ENCODE data around the gene TRMT6. TPM values are rescaled to one million over a fixed set of nuclear protein-coding genes. Genes with fewer than 3 reads are reported as not detected.

Gene TRMT6
- total RNA-seq, 3 donors from 2014 or later (not counting 1 experiment from before 2014, with no cell fraction given), result 9.2 to 13.0 (median 9.9) TPM

GRCh38 chr20:5991623-5992441 is 41.5 kb upstream of the TRMT6 start:
- DNase-seq (no peak), ATAC-seq (no peak)
- no peaks in the 10 kb centered on the region for H3K27me3 ChIP-seq (ENCODE audit: control insufficient read depth, insufficient read depth, low read length)
- H3K27ac ChIP-seq (ENCODE audit: low read length), result no peak overlapping the region
- peaks cover 12% of the 10 kb centered on the region for H3K36me3 ChIP-seq (ENCODE audit: control insufficient read depth, insufficient read depth, low read length)
- no peaks in the 10 kb centered on the region for H3K9me3 ChIP-seq (ENCODE audit: control insufficient read depth, insufficient read depth, low read length)
- Mint-ChIP-seq H3K27me3 (ENCODE audit: low read depth in 2 of 2) (no peaks in the 10 kb centered on the region), H3K4me1 (peaks cover 20 to 26% of the 10 kb centered on the region in 2 donors), H3K36me3 (peaks cover 7% of the 10 kb centered on the region), H3K4me3 (no peak overlapping the region), H3K9me3 (no peaks in the 10 kb centered on the region), H3K27ac (no peak overlapping the region)
- H3K4me1 ChIP-seq (ENCODE audit: control insufficient read depth, insufficient read depth, low read length), result peaks cover 12% of the 10 kb centered on the region
- no peak overlapping the region for H3K4me3 ChIP-seq (ENCODE audit: low read length)
- WGBS (ENCODE audit: insufficient coverage), result 100% methylated on average over 1 of the region's 2 CpGs
- no peak for TF ChIP-seq CTCF (IDR thresholded peaks at IDR 0.05)
- intact Hi-C loops (cut with micrococcal nuclease), result no loop called here

- 89% methylated on average over 3 of the region's 3 CpGs for whole genome bisulfite sequencing (ENCODE audit: insufficient coverage)
- ATAC-seq (no peak), DNase-seq (no peak)
- Histone ChIP-seq H3K36me3 (ENCODE audit: control insufficient read depth, insufficient read depth, low read length) (peaks cover 17% of the 10 kb centered on the region), H3K4me3 (ENCODE audit: low read length) (no peak overlapping the region), H3K27ac (ENCODE audit: low read length) (no peak overlapping the region), H3K4me1 (ENCODE audit: control insufficient read depth, insufficient read depth, low read length) (peaks cover 5% of the 10 kb centered on the region), H3K27me3 (ENCODE audit: control insufficient read depth, insufficient read depth, low read length) (no peaks in the 10 kb centered on the region), H3K9me3 (ENCODE audit: control insufficient read depth, insufficient read depth, low read length) (no peaks in the 10 kb centered on the region)
- H3K36me3 Mint-ChIP-seq, result peaks cover 7% of the 10 kb centered on the region
- no peak overlapping the region for H3K4me3 Mint-ChIP-seq
- H3K9me3 Mint-ChIP-seq, result no peaks in the 10 kb centered on the region
- H3K27ac Mint-ChIP-seq, result peak overlapping the region in 1 of 2 donors; percentile 1
- no peaks in the 10 kb centered on the region for H3K27me3 Mint-ChIP-seq (ENCODE audit: low read depth in 2 of 2)
- peaks cover 11 to 19% of the 10 kb centered on the region in 2 donors for H3K4me1 Mint-ChIP-seq
- intact Hi-C loops (cut with micrococcal nuclease), result no loop called here
- TF ChIP-seq CTCF (IDR thresholded peaks at IDR 0.05), result no peak
Observed at GRCh38 chr20:5990946-5991345, 40.6 kb upstream of the TRMT6 start.

- intact Hi-C loops (cut with micrococcal nuclease), result no loop called here
- Mint-ChIP-seq H3K36me3 (peaks cover 7% of the 10 kb centered on the region), H3K27ac (no peak overlapping the region), H3K4me3 (no peak overlapping the region), H3K27me3 (ENCODE audit: low read depth in 2 of 2) (no peaks in the 10 kb centered on the region), H3K9me3 (no peaks in the 10 kb centered on the region), H3K4me1 (peaks cover 0 to 9% of the 10 kb centered on the region in 2 donors)
- DNase-seq, result no peak
- no peak for TF ChIP-seq CTCF (IDR thresholded peaks at IDR 0.05)
- H3K9me3 ChIP-seq (ENCODE audit: control insufficient read depth, insufficient read depth, low read length), result no peaks in the 10 kb centered on the region
- H3K27ac ChIP-seq (ENCODE audit: low read length), result no peak overlapping the region
- ATAC-seq, result no peak
- no peaks in the 10 kb centered on the region for H3K27me3 ChIP-seq (ENCODE audit: control insufficient read depth, insufficient read depth, low read length)
- H3K4me1 ChIP-seq (ENCODE audit: control insufficient read depth, insufficient read depth, low read length), result peaks cover under 1% of the 10 kb centered on the region
- H3K4me3 ChIP-seq (ENCODE audit: low read length), result no peak overlapping the region
- H3K36me3 ChIP-seq (ENCODE audit: control insufficient read depth, insufficient read depth, low read length), result peaks cover 22% of the 10 kb centered on the region
- 88% methylated on average over 1 of the region's 1 CpG for WGBS (ENCODE audit: insufficient coverage)
Observed at GRCh38 chr20:5989539-5989938, 39.2 kb upstream of the TRMT6 start.
